Mucosa of rectum (tissue), 2 donors: Measurements from ENCODE around the gene CAMKMT.
"Not testable (repeated sequence)": the region's sequence is repeated elsewhere in the genome, so short reads cannot be mapped to it uniquely, and the experiment has no call there.

ENCODE experiments used
- H3K27ac ChIP-seq, 2 donors: one replicate each; pipeline ENCODE4 v1.7.0; 2013; ENCODE audit warnings: inconsistent platforms in 2 of 2, low read depth in 2 of 2, low read length in 2 of 2
- H3K27me3 ChIP-seq, 2 donors: one replicate each; pipeline ENCODE4 v1.7.0; 2013; ENCODE audit warnings: low read length in 2 of 2; ENCODE audit not compliant: control insufficient read depth in 2 of 2, insufficient read depth in 2 of 2
- H3K36me3 ChIP-seq, 2 donors: one replicate each; pipeline ENCODE4 v1.7.0; 2013; ENCODE audit warnings: low read length in 2 of 2; ENCODE audit not compliant: control insufficient read depth in 2 of 2, insufficient read depth in 2 of 2
- H3K4me1 ChIP-seq, 2 donors: one replicate each; pipeline ENCODE4 v1.7.0; 2013; ENCODE audit warnings: low read length in 2 of 2, mild to moderate bottlenecking in 1 of 2; ENCODE audit not compliant: control insufficient read depth in 2 of 2, insufficient read depth in 2 of 2
- H3K4me3 ChIP-seq, 2 donors: one replicate each; pipeline ENCODE4 v1.7.0; 2013; ENCODE audit warnings: low read length in 2 of 2
- H3K9ac ChIP-seq, 2 donors: one replicate each; pipeline ENCODE4 v1.7.0; 2013; ENCODE audit warnings: low read length in 2 of 2, low read depth in 1 of 2, mild to moderate bottlenecking in 1 of 2
- H3K9me3 ChIP-seq, 2 donors: one replicate each; pipeline ENCODE4 v1.7.0; 2013; ENCODE audit warnings: low read length in 2 of 2; ENCODE audit not compliant: control insufficient read depth in 2 of 2
- donor health status: healthy.
- donor health status: Normal muscosa, but diverticular disease.

CAMKMT gene

DNA sequence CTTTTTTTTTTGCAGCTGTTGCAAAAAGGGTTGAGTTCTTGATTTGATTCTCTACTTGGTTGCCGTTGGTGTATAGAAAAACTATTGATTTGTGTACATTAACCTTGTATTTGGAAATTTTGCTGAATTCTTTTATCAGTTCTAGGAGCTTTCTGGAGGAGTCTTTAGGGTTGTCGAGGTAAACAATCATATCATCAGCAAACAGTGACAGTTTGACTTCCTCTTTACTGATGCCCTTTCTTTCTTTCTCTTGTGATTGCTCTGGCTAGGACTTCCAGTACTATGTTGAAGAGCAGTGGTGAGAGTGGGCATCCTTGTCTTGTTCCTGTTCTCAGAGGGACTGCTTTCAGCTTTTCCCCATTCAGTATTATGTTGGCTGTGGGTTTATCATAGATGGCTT, 23.5 kb downstream of the CAMKMT start:
- H3K9me3 ChIP-seq, H3K4me1 ChIP-seq, H3K4me3 ChIP-seq, H3K27me3 ChIP-seq, H3K36me3 ChIP-seq, H3K27ac ChIP-seq, H3K9ac ChIP-seq: not testable (repeated sequence)

DNA sequence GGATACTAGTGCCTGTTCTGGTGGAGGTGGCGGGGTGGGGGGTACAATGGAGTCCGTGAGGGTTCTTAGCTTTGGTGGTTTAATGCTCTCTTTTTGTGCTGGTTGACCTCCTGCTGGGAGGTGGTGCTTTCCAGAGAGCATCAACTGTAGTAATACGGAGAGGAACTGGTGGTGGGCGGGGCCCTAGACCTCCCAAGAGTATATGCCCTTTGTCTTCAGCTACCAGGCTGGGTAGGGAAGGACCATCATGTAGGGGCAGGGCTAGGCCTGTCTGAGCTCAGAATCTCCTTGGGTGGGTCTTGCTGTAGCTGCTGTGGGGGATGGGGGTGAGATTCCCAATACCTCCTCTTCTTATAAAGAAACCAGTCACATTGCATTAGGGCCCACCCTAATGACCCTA, 27.1 kb downstream of the CAMKMT start:
- H3K9ac ChIP-seq: no peak overlapping the region
- H3K4me1 ChIP-seq: no peaks in the 10 kb centered on the region
- H3K9me3 ChIP-seq: no peaks in the 10 kb centered on the region
- H3K4me3 ChIP-seq: no peak overlapping the region
- H3K36me3 ChIP-seq: no peaks in the 10 kb centered on the region
- H3K27ac ChIP-seq: no peak overlapping the region
- no peaks in the 10 kb centered on the region for H3K27me3 ChIP-seq

DNA sequence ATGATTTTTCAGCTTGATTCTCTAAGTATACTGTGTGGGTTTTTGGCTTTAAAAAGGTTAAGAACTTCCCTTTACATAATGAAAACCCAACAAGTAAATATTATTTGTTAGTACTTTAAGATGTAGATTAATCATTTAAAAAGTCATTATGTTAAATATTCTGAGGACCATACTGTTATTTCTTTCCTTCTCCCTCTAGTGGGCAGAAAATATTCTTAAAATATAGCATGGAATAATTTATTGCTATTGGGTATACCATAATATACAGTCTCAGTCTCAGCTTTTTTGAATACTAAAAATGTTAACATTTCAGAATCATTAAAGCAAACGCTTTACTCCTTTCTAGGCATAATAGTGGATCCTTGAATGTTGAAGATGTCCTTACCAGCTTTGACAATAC, 28.1 kb downstream of the CAMKMT start:
- H3K27ac ChIP-seq: no peak overlapping the region
- H3K9ac ChIP-seq: no peak overlapping the region
- H3K36me3 ChIP-seq: no peaks in the 10 kb centered on the region
- H3K4me1 ChIP-seq: no peaks in the 10 kb centered on the region
- H3K9me3 ChIP-seq: no peaks in the 10 kb centered on the region
- no peaks in the 10 kb centered on the region for H3K27me3 ChIP-seq
- H3K4me3 ChIP-seq: no peak overlapping the region

DNA sequence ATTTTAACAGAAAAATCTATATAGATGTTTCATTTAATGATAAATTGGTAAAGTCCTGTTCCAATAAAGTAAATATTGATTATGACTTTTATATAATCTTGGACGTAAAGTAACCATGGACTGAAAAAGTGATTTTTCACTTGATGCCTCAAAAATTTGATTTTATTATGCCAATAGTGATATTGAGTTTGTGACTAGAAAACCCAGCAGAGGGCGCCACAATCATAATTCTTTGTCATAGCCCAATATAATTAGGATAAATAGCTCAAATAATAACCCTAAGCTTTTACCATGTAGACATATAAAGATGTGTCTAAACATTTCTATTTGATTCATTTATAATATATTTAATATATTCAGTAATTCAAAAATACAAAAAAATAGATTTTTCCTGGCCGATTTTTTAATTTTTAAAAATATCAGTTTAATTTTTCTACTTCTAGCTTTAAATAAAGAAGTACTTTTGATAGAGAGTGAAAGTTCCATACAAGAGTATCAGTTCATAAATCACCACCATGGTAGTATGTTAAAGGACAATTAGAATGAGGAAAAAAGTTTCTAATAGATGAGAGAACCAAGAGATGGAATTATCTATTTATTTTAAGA, 30.7 kb downstream of the CAMKMT start:
- no peak overlapping the region for H3K27ac ChIP-seq
- H3K36me3 ChIP-seq: no peaks in the 10 kb centered on the region
- no peak overlapping the region for H3K9ac ChIP-seq
- H3K4me1 ChIP-seq: no peaks in the 10 kb centered on the region
- H3K27me3 ChIP-seq: no peaks in the 10 kb centered on the region
- no peak overlapping the region for H3K4me3 ChIP-seq
- no peaks in the 10 kb centered on the region for H3K9me3 ChIP-seq

DNA sequence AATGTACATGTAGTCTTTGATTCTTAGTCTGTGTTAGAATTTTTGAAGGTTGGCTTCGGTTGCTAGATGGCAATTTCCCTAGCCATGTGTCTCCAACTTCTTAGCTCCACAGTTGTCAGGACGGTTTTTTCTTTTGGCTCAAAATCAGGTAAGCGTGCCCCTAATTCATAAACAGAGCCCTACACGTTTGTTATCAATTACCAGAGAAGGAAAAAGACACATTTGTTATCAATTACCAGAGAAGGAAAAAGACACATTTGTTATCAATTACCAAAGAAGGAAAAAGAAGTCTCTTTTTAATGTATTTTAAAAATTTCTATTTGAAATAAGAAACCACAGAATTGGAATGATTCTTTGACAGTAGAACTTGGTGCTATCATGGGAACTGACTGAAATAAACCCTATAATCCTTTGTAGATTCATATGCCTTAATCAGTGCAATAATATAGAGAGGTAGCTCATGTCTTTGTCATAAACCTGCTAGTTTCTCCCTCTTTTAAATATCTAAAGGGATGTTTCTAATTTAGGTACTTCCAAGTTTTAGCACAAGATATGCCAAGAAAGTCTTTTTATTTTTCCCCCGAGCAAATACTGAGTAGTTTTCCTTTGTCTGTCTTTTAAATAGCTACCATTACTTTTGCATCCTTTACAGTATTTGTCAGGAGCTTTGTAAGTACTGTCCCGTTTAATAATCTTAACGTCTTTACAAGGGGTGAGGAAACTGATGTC, 35.9 kb downstream of the CAMKMT start:
- no peaks in the 10 kb centered on the region for H3K4me1 ChIP-seq
- H3K27ac ChIP-seq: no peak overlapping the region
- no peaks in the 10 kb centered on the region for H3K36me3 ChIP-seq
- H3K9me3 ChIP-seq: no peaks in the 10 kb centered on the region
- no peak overlapping the region for H3K4me3 ChIP-seq
- H3K9ac ChIP-seq: no peak overlapping the region
- H3K27me3 ChIP-seq: no peaks in the 10 kb centered on the region

DNA sequence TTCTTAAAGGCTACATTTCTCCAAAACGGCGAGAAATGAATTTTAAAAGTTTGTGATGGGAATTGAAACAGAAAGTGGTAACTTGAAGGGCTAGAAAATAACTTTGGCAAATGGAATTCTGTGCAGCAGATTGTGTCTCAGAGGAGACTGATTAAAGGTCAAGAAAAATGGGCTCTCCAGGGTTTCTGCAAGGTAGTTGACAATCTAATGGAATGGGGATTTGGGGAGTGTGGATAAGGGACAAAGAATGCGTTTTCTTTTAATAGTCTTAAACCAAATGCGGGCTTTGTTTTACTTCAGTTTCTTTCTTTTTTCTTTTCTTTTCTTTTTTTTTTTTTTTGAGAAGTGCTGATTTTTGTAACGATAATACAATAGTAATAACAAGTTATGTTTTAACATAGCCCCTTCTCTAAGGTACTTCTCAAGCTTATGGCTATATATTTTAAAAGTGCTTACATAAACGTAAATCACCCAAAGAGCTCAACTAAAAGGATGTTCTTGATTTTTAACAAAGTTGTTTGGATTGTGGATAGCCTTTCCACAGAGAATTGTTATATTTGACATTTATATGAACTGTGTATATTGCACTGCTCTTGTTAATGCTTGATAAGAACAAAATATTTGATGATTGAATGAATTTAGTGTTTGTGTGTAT, 36.6 kb downstream of the CAMKMT start:
- Histone ChIP-seq H3K36me3 (no peaks in the 10 kb centered on the region), H3K9me3 (no peaks in the 10 kb centered on the region), H3K9ac (no peak overlapping the region), H3K4me3 (no peak overlapping the region), H3K27ac (no peak overlapping the region), H3K27me3 (no peaks in the 10 kb centered on the region), H3K4me1 (no peaks in the 10 kb centered on the region)

DNA sequence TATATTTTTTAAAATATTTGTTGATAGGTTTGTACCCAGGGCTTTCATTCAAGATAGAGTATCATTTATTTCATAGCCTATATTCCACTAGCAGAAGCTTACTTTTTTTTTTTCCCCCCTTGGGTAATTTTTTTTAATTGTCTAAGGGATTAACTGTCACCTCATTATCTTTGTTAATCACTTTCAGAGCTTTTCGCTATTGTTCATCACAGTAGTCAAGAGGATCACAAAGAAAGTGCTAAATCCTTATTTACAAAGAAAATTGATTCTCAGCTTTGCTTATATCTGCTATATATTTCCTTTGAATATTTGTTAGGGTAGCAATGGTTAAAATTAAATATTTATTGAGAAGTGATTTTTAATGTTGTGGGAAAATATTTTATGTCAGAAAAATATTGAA, 59.0 kb downstream of the CAMKMT start:
- no peak overlapping the region for H3K27ac ChIP-seq
- H3K36me3 ChIP-seq: no peaks in the 10 kb centered on the region
- no peaks in the 10 kb centered on the region for H3K4me1 ChIP-seq
- no peak overlapping the region for H3K9ac ChIP-seq
- H3K9me3 ChIP-seq: no peaks in the 10 kb centered on the region
- no peaks in the 10 kb centered on the region for H3K27me3 ChIP-seq
- H3K4me3 ChIP-seq: no peak overlapping the region

DNA sequence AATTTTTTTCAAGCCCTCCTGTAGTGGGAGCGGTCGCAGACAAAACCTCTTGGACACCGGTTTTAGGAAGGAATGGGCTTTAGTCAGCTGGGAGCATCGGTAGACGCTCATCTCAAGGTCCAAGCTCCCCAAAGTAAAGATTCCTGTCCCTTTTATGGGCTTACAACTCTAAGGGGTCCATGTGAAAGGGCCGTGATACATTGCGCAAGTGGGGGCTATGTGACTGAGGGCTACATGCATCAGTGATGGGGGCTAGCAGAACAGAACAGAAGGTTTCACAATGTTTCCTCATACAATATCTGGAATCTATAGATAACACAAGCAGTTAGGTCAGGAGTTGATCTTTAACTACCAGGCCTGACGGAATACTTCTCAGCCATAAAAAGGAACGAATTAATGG, 62.5 kb downstream of the CAMKMT start:
- H3K36me3 ChIP-seq: no peaks in the 10 kb centered on the region
- no peaks in the 10 kb centered on the region for H3K4me1 ChIP-seq
- H3K4me3 ChIP-seq: no peak overlapping the region
- H3K9me3 ChIP-seq: no peaks in the 10 kb centered on the region
- H3K27me3 ChIP-seq: no peaks in the 10 kb centered on the region
- H3K27ac ChIP-seq: no peak overlapping the region
- no peak overlapping the region for H3K9ac ChIP-seq

DNA sequence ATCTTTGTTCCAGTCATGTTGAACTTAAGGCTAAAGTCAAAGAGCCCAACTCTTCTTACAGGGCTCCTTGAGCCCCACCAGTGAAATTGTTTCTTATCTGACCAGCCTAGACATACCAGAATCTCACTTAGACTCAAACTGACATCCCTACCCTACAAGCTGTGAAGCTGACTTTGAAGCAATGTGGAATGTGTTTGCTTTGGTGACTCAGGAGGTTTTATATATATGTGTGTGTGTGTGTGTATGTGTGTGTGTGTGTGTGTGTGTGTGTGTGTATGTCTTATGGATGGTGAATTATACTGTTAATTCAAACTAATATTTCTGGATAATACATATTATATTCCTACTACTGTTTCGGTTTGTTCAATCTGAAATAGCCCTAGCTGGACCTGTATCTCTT, 67.3 kb downstream of the CAMKMT start:
- Histone ChIP-seq H3K36me3 (no peaks in the 10 kb centered on the region), H3K27ac (no peak overlapping the region), H3K9me3 (no peaks in the 10 kb centered on the region), H3K4me3 (no peak overlapping the region), H3K27me3 (no peaks in the 10 kb centered on the region), H3K9ac (no peak overlapping the region), H3K4me1 (no peaks in the 10 kb centered on the region)

DNA sequence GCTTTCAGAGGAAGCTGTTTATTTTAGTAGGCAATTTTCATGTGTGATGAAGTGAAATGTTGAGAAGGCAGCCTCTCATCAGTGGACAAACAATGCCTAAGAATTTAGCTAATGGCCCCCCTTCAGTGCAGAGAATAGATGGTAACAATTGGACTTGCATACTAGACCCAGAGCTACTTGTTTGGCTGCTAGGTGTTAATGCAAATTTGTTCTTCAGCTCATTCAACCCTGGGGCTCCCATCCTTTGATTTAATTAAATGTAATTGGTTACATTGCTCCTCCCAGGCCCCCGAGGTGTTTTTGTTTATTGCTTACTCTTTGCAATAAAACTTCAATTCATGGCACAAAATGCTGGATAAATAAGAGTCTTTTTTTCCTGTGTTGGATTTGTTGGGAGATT, 68.6 kb downstream of the CAMKMT start:
- Histone ChIP-seq H3K9me3 (no peaks in the 10 kb centered on the region), H3K4me1 (no peaks in the 10 kb centered on the region), H3K9ac (no peak overlapping the region), H3K27me3 (no peaks in the 10 kb centered on the region), H3K27ac (no peak overlapping the region), H3K36me3 (no peaks in the 10 kb centered on the region), H3K4me3 (no peak overlapping the region)
